Tibial nerve (tissue), 4 donors: ENCODE data around the gene SOX9.

Experiments used
- EP300 ChIP-seq, 2 donors: sonication (generic); formaldehyde crosslinking; IDR thresholded peaks; one replicate each; pipeline ENCODE4 v1.6.1; 2017; ENCODE audit warnings: antibody characterized with exemption in 2 of 2, mild to moderate bottlenecking in 1 of 2
- POLR2A ChIP-seq, 2 donors: fragments of 450-650 bp; IDR thresholded peaks; one replicate each; pipeline ENCODE4 v1.6.1; 2017; ENCODE audit warnings: antibody characterized with exemption in 2 of 2, mild to moderate bottlenecking in 2 of 2, moderate library complexity in 2 of 2
- TF ChIP-seq, protein P1 (sequence below), 5 experiments: fragments of 200-600 bp in 3 of 5; fragments of 450-650 bp in 2 of 5; sonication (generic) in 3 of 5; IDR thresholded peaks; one replicate each; pipeline ENCODE4 v1.5.1; 2016 to 2019; ENCODE audit warnings: antibody characterized with exemption in 5 of 5, mild to moderate bottlenecking in 3 of 5, moderate library complexity in 2 of 5

DNA sequence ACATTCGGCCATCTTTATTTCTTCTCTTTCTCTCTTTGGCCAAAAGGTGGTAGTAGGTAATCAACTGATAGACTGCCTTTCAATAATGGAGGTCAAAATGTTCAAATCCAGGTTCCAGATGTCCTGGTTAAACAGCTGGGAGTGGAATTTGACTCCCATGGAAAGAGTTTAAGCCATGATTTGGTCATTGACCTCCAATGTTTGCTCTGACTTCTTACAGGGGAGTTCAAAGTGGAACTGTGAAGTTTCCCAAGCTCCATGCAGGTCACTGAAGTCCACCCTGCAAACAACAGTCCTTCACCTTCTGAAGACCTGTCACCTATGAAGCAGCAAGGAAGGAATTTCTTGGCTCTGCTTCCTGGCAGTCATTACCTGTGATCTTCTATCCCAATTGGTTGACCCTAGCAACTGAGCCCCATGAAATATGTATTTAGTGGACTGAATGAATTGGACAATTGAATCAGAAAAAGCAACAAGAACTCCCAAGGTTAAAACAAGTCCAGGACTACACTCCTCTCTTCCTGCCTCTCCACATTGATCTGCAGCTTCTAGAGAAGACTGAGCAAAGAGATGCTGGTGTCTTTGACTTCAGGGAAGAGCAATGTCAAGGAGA, 28.0 kb upstream of the SOX9 start:
- TF ChIP-seq, protein P1, sequence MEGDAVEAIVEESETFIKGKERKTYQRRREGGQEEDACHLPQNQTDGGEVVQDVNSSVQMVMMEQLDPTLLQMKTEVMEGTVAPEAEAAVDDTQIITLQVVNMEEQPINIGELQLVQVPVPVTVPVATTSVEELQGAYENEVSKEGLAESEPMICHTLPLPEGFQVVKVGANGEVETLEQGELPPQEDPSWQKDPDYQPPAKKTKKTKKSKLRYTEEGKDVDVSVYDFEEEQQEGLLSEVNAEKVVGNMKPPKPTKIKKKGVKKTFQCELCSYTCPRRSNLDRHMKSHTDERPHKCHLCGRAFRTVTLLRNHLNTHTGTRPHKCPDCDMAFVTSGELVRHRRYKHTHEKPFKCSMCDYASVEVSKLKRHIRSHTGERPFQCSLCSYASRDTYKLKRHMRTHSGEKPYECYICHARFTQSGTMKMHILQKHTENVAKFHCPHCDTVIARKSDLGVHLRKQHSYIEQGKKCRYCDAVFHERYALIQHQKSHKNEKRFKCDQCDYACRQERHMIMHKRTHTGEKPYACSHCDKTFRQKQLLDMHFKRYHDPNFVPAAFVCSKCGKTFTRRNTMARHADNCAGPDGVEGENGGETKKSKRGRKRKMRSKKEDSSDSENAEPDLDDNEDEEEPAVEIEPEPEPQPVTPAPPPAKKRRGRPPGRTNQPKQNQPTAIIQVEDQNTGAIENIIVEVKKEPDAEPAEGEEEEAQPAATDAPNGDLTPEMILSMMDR (IDR thresholded peaks at IDR 0.05): no peak
- TF ChIP-seq POLR2A (IDR thresholded peaks at IDR 0.05) (no peak), EP300 (IDR thresholded peaks at IDR 0.05) (no peak)
